ENCODE data around the gene ADRA2B. TPM values are rescaled to one million over a fixed set of nuclear protein-coding genes. Genes with fewer than 3 reads are reported as not detected.

Gene ADRA2B
- total RNA-seq, 6 experiments from 2014 or later: 1.7 to 8.1 (median 3.2) TPM

DNA sequence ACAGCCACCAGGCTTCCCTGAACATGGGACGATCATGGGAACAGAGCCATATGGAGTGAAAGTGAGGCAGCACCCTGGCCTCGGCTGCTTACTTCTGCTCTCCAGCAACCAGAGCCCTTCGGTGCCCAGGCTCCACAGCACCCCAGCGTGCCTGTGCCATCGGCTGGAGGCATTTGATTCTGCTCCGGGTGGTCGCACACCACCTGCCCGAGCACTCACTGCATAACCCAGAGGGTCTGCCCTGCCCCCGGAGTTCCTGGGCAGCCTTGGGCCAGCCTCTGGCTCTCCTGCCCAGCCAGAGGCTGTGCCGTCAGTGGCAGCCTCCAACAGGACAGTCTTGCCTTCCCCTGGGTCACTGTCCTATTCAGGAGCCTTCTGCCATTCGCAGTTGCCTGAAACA is 18.1 kb upstream of the ADRA2B start:
- DNase-seq: no peak
- H3K9me3 ChIP-seq: no peaks in the 10 kb centered on the region
- H3K27ac ChIP-seq: no peak overlapping the region
- no peak overlapping the region for H3K4me3 ChIP-seq
- no peak for ATAC-seq
- no peaks in the 10 kb centered on the region for H3K4me1 ChIP-seq
- H3K27me3 ChIP-seq: no peaks in the 10 kb centered on the region
- intact Hi-C loops (cut with DNase I): no loop called here
- TF ChIP-seq, protein P1, sequence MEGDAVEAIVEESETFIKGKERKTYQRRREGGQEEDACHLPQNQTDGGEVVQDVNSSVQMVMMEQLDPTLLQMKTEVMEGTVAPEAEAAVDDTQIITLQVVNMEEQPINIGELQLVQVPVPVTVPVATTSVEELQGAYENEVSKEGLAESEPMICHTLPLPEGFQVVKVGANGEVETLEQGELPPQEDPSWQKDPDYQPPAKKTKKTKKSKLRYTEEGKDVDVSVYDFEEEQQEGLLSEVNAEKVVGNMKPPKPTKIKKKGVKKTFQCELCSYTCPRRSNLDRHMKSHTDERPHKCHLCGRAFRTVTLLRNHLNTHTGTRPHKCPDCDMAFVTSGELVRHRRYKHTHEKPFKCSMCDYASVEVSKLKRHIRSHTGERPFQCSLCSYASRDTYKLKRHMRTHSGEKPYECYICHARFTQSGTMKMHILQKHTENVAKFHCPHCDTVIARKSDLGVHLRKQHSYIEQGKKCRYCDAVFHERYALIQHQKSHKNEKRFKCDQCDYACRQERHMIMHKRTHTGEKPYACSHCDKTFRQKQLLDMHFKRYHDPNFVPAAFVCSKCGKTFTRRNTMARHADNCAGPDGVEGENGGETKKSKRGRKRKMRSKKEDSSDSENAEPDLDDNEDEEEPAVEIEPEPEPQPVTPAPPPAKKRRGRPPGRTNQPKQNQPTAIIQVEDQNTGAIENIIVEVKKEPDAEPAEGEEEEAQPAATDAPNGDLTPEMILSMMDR (IDR thresholded peaks at IDR 0.05): no peak
- no peak for TF ChIP-seq POLR2A (IDR thresholded peaks at IDR 0.05)
- no peaks in the 10 kb centered on the region for H3K36me3 ChIP-seq
- no CpG with 5 or more reads among the region's 11 CpGs for WGBS (ENCODE audit: insufficient coverage, low coverage, low lambda C conversion rate, missing lambda C conversion rate)

DNA sequence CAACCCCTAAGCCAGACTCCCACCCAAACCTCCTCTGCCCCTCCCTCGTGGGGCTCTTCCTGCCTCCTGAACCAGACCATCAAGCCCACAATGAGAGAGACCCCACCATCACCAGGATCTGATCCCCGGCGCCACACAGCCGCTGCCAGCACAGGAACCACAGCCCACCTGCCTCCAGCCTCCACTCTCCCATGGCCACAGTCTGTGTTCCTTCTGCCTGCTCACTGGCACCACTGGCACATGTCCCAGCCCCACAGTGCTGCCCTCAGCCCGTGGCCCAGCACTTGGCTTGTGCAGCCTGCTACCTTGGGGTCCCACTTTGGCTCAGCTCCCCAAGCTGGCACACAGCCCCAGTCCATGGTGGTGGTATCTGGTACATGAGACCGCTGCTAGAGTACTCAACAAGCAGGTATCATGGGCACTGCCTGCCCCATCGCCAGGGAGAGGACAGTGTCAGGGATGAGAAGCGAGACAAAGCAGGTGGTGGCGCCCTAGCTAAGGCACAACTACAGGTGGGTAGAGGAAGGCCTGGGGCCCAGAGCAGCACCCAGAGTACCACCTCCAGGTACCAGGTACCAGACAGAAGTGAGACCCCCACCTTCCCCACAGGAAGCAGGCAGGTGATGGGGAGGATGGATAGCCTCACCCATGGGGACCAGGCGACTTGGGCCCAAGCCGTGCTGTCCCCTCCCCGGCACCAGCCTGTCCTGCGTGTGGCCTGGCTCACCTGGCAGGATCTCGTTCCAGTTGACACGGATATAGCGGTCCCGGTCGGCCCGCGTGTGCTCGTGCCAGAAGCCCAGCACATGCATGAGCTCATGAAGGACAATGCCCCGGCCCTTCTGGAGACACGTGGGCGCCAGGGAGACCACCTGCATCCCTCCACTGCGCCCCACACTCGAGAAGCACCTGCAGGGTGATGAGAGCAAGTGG is 15.7 kb upstream of the ADRA2B start:
- Histone ChIP-seq H3K36me3 (no peaks in the 10 kb centered on the region), H3K9me3 (no peaks in the 10 kb centered on the region), H3K4me1 (no peaks in the 10 kb centered on the region), H3K27ac (no peak overlapping the region), H3K4me3 (no peak overlapping the region), H3K27me3 (no peaks in the 10 kb centered on the region)
- no peak for DNase-seq
- WGBS (ENCODE audit: insufficient coverage, low coverage, low lambda C conversion rate, missing lambda C conversion rate): 70% methylated on average over 2 of the region's 26 CpGs
- intact Hi-C loops (cut with DNase I): no loop called here
- TF ChIP-seq POLR2A (IDR thresholded peaks at IDR 0.05): no peak
- TF ChIP-seq, protein P1 (IDR thresholded peaks at IDR 0.05): no peak
- ATAC-seq: no peak

DNA sequence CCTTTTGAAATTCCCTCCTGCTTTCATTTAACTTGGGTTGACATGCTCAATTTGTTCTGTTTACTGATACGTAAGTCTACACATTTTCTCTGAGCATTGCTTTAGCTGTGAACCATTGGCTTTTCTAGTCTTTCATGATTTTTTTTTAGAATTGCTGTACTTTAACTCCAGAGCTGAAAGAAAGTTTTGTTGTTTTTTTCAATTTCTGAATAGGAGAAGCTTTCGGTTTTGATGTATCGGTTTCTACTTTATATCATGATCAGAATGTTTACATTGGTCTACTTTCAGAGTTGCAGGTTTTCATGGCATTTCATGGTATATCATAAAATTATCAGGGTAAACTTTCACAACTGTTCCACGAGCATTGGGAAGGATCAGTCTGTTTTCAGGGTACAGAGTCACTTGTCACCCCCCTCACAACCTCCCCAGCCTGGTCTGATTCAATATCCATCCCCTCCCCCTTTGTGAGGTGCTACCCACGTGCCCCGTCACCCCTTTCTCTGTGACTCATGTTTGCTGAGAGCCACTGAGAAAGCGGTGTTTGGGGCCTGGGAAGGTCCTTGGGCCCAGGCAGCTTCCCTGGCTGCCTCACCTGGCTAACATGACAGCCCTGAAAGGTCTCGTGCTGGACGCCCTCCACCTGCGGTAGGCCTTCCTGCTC is 14.9 kb upstream of the ADRA2B start:
- no peaks in the 10 kb centered on the region for H3K36me3 ChIP-seq
- DNase-seq (no peak), ATAC-seq (no peak)
- H3K9me3 ChIP-seq: no peaks in the 10 kb centered on the region
- no peak overlapping the region for H3K27ac ChIP-seq
- no peaks in the 10 kb centered on the region for H3K27me3 ChIP-seq
- H3K4me3 ChIP-seq: no peak overlapping the region
- TF ChIP-seq POLR2A (IDR thresholded peaks at IDR 0.05): no peak
- TF ChIP-seq, protein P1 (IDR thresholded peaks at IDR 0.05): no peak
- 79% methylated on average over 10 of the region's 10 CpGs for WGBS (ENCODE audit: insufficient coverage, low coverage, low lambda C conversion rate, missing lambda C conversion rate)
- intact Hi-C loops (cut with DNase I): no loop called here
- H3K4me1 ChIP-seq: no peaks in the 10 kb centered on the region

DNA sequence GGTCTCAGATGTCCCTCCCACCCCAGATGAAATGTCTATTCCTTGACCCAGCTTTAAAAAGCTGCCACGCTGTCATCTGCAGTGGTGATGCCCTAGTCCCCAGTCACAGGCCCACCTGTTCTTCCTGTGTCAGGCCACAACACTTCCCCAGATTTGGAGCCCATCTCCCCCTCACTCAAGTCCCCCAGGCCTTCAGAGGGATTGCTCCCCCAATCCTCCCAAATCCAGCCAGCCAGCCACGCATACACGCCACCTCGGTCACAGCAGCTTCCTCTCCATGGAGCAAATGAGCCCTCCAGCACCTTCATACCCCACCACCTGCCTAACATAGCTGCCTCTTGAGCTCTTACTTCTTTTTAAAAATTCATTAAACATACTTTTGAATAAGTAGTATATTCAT is 14.1 kb upstream of the ADRA2B start:
- Histone ChIP-seq H3K4me3 (no peak overlapping the region), H3K27me3 (no peaks in the 10 kb centered on the region), H3K36me3 (no peaks in the 10 kb centered on the region), H3K27ac (no peak overlapping the region), H3K4me1 (no peaks in the 10 kb centered on the region), H3K9me3 (no peaks in the 10 kb centered on the region)
- intact Hi-C loops (cut with DNase I): no loop called here
- DNase-seq: no peak
- TF ChIP-seq POLR2A (IDR thresholded peaks at IDR 0.05): no peak
- TF ChIP-seq, protein P1 (IDR thresholded peaks at IDR 0.05): no peak
- no peak for ATAC-seq
- 93% methylated on average over 3 of the region's 4 CpGs for WGBS (ENCODE audit: insufficient coverage, low coverage, low lambda C conversion rate, missing lambda C conversion rate)
